Activated naive CD8-positive, alpha-beta T cell treated with anti-CD3 and anti-CD28 coated beads, Interleukin-2, amount 50 U/mL, for 24 hours (primary cell): ENCODE measurements around the gene BBS9.

Experiments
- ATAC-seq: fragments of 150-1000 bp; cut with Tn5 transposase; one replicate; pipeline ENCODE4 v1.10.0; 2021
- DNase-seq: peaks from one replicate; pipeline ENCODE4 v3.0.0; 2021
- H3K27ac Mint-ChIP-seq: one replicate; pipeline ENCODE4 v1.8.0; 2021; ENCODE audit warnings: mild to moderate bottlenecking, mixed read lengths
- H3K27me3 Mint-ChIP-seq: one replicate; pipeline ENCODE4 v1.8.0; 2021; ENCODE audit warnings: mixed read lengths
- H3K36me3 Mint-ChIP-seq: one replicate; pipeline ENCODE4 v1.8.0; 2021; ENCODE audit warnings: low read depth, mixed read lengths
- H3K4me1 Mint-ChIP-seq: one replicate; pipeline ENCODE4 v1.8.0; 2021; ENCODE audit warnings: mixed read lengths
- H3K4me3 Mint-ChIP-seq: one replicate; pipeline ENCODE4 v1.8.0; 2021; ENCODE audit warnings: mild to moderate bottlenecking, moderate library complexity, mixed read lengths
- H3K9me3 Mint-ChIP-seq: one replicate; pipeline ENCODE4 v1.8.0; 2021; ENCODE audit warnings: mixed read lengths

BBS9 gene

DNA sequence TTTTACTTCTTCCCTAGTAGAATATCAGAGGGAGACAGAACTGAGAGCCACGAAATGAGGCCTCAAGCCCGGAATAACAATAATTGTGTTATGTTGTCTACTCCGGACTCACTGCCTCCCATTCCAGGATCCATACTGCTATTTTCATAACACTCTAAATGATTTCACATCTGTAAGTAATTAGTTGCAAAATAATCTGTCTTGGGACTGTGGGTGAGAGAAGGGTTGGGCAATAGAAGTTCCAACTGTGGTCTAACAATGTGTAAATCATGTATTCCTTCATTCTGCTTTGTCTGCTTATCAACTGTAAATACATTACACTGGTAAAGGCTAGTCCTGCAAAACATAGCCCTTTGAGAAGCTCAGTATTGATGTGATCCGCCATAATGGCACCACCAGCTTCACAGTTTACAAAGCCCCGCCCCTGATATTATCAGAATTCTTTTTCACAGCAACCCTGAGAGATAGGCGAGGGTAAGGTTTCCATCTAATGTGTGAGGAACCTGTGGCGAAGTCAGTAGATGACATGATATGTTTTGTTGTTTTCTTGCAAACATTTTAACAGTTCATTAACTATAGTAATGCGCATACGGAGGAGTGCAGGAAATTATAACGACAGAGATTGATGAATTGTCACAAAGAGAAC is 510.3 kb downstream of the BBS9 start:
- Mint-ChIP-seq H3K27me3 (no peaks in the 10 kb centered on the region), H3K27ac (no peak overlapping the region), H3K4me3 (no peak overlapping the region), H3K36me3 (no peaks in the 10 kb centered on the region), H3K4me1 (no peaks in the 10 kb centered on the region), H3K9me3 (no peaks in the 10 kb centered on the region)
- DNase-seq (no peak), ATAC-seq (no peak)

DNA sequence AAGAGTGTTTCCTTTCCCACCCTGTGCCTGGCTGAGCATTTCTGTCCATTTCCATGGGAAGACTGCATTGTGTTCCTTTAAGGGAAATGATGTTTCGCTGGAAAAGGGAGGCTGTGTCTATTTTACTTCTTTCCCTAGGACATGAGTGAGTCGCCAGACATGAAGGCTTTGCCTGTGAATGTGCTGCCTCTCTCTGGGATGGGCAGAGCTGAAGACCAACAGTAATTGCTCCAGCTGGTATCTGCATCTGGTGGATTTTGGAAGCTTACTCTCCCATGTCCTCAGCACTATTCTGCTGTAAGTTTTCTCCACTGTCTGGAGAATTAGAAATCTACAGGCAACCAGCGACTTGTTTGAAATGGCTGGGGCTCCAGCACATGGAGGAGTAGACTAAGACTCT is 511.4 kb downstream of the BBS9 start:
- no peak overlapping the region for H3K4me3 Mint-ChIP-seq
- no peaks in the 10 kb centered on the region for H3K36me3 Mint-ChIP-seq
- H3K9me3 Mint-ChIP-seq = no peaks in the 10 kb centered on the region
- no peak for ATAC-seq
- no peaks in the 10 kb centered on the region for H3K4me1 Mint-ChIP-seq
- H3K27ac Mint-ChIP-seq = no peak overlapping the region
- DNase-seq = no peak
- H3K27me3 Mint-ChIP-seq = no peaks in the 10 kb centered on the region

DNA sequence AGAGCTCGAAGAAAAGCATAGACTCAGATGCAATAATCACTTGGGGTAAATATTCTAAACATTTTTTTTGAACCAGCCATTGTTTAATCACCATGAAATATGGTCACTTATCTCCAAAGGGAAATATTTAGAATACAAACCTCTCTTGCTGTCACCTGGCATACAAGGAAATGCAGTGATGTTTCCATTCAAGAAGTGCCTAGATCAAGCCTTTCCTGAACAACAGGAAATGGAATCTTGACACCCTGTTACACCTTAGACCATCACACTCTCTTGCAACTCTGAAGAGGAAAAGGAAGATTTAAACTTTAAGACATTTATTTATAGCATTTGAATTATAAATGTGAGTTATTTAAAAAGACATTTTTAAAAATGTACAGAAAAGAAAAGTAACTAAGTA is 512.9 kb downstream of the BBS9 start:
- Mint-ChIP-seq H3K9me3 (no peaks in the 10 kb centered on the region), H3K27me3 (no peaks in the 10 kb centered on the region), H3K4me3 (no peak overlapping the region), H3K36me3 (no peaks in the 10 kb centered on the region), H3K27ac (no peak overlapping the region), H3K4me1 (no peaks in the 10 kb centered on the region)
- DNase-seq (no peak), ATAC-seq (no peak)

DNA sequence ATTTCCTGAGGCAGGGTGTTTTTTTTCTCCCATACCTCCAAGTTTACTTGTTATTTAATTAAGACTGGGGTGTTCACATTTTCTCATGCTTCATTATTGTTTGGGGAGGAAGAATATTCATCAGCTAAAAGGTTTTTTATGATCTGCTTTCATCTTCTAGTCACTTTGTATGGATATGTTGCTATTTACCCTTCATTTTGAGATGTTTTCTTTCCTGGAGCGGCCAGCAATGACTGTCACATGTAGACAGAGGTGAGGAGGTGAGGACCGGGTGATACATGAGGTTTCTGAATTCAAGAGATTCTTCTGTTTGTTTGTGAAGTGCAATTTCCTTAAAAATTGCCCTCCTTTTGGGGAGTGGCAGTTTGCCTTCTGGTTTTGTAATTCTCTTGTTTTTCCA is 514.2 kb downstream of the BBS9 start:
- Mint-ChIP-seq H3K27me3 (no peaks in the 10 kb centered on the region), H3K9me3 (no peaks in the 10 kb centered on the region), H3K4me1 (no peaks in the 10 kb centered on the region), H3K27ac (no peak overlapping the region), H3K4me3 (no peak overlapping the region), H3K36me3 (no peaks in the 10 kb centered on the region)
- no peak for DNase-seq
- ATAC-seq = no peak

- Mint-ChIP-seq H3K27ac (no peak overlapping the region), H3K4me1 (no peaks in the 10 kb centered on the region), H3K9me3 (no peaks in the 10 kb centered on the region), H3K27me3 (no peaks in the 10 kb centered on the region), H3K4me3 (no peak overlapping the region), H3K36me3 (no peaks in the 10 kb centered on the region)
- ATAC-seq = no peak
- DNase-seq = no peak
Observed at GRCh38 chr7:33644489-33644888, 515.1 kb downstream of the BBS9 start.

DNA sequence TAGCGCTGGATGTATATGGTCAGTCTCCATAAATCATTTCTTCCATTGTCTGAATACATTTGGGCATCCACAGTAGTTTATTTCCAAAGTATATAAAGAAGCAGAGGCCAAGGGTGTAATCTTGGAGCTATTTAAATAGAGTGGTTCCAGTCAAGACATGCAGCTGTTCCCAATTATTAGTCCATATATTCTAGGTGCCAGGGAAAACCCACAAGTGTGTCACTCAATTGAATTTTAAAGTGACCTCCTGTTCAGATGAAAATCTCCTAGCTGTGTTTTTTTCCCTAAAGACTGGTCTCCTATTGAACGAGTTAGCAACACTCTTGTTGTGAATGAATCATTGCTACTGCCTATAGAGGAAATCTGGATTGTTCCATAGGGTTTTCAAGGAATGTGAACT is 515.7 kb downstream of the BBS9 start:
- H3K9me3 Mint-ChIP-seq = no peaks in the 10 kb centered on the region
- ATAC-seq (no peak), DNase-seq (no peak)
- H3K27ac Mint-ChIP-seq = no peak overlapping the region
- no peak overlapping the region for H3K4me3 Mint-ChIP-seq
- no peaks in the 10 kb centered on the region for H3K27me3 Mint-ChIP-seq
- no peaks in the 10 kb centered on the region for H3K36me3 Mint-ChIP-seq
- no peaks in the 10 kb centered on the region for H3K4me1 Mint-ChIP-seq

DNA sequence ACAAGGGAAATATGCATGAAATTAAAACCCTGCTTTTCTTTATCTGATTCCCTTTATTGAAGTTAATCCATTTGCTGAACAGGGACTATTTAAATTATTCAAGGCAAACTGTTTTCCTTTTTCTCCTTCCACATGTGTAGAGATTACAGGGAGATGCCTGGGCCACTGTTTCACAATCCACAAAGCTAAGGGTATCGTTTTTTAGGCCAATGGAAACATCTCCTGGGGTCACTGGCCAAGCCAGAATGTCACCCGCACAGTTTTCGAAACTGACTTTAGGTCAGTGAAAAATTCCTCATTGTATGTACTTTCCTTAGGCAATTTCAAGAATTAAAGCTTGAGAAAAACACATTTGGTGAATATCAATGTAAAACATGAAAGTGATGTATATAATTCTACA is 516.8 kb downstream of the BBS9 start:
- Mint-ChIP-seq H3K9me3 (no peaks in the 10 kb centered on the region), H3K4me1 (no peaks in the 10 kb centered on the region), H3K27ac (no peak overlapping the region), H3K27me3 (no peaks in the 10 kb centered on the region), H3K4me3 (no peak overlapping the region), H3K36me3 (no peaks in the 10 kb centered on the region)
- no peak for DNase-seq
- no peak for ATAC-seq

- no peaks in the 10 kb centered on the region for H3K36me3 Mint-ChIP-seq
Observed at GRCh38 chr7:33646891-33647391, 517.6 kb downstream of the BBS9 start.

DNA sequence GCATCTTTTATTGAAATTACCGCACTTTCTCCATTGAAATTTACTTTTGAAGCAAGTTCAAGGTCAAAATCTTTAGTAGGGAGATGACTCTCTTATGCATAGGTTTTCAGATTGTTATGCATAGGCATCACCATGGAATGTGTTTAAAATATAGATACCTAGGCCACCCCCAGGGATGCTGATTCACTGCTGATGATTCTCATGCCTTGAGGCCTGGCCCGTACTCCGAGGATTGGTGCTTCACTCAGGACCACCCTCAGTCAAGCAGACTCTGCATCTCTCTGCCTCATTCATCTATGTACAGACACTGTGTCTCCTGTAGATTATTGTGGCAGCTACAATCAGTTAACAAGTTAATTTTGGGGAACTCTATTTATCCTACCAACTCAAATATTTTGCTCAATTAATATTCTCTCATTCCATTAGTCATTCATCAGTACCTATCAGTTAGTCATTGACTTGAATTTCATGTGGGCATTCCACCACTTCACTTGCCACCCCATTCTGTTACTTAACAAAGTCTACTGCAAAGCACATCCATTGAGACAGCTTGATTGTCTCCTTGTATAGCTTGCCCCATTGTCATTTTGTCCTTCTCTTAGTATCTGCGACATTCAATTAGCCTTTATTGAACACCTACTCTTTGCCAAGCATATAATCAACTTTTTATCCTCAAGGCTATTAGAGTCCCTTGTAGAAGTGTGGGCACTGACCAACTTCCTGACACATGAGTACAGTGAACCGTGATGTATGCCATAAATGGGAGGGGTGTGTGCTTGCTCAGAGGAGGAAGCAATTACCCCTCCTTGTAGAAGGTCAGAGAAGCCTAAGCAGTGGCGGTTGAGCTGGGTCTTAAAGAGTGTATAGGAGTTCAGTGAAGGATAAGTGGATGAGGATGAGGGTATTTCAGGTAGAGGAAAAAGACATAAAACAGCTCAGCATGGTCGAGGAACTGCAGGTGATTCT is 520.4 kb downstream of the BBS9 start:
- H3K4me1 Mint-ChIP-seq = no peaks in the 10 kb centered on the region
- H3K9me3 Mint-ChIP-seq = no peaks in the 10 kb centered on the region
- H3K4me3 Mint-ChIP-seq = no peak overlapping the region
- H3K27me3 Mint-ChIP-seq = no peaks in the 10 kb centered on the region
- DNase-seq (no peak), ATAC-seq (no peak)
- H3K36me3 Mint-ChIP-seq = no peaks in the 10 kb centered on the region
- H3K27ac Mint-ChIP-seq = no peak overlapping the region

More at GRCh38 chr7:33646891-33647391, 517.6 kb downstream of the BBS9 start:
- ATAC-seq = no peak
- no peaks in the 10 kb centered on the region for H3K27me3 Mint-ChIP-seq
- H3K9me3 Mint-ChIP-seq = no peaks in the 10 kb centered on the region
- H3K4me1 Mint-ChIP-seq = no peaks in the 10 kb centered on the region
- H3K27ac Mint-ChIP-seq = no peak overlapping the region
- no peak for DNase-seq
- no peak overlapping the region for H3K4me3 Mint-ChIP-seq

DNA sequence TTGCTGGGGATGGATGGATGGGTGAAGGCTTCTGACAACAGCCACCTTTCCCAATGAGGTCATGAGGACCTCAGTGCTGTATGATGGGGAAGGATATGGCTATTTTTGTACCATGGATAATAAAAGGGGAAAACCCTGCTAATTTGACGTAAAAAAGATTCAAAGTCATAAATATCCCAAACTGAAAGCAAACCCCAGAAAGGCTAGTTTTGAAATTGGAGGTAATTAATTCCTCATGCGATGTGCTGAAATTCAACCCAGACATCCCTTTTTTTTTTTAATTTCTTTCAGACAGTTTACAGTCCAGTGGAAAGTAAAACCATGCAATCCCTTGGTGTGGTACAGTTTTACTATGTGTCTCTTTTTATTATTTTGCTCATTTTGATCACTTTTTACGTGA is 521.5 kb downstream of the BBS9 start:
- Mint-ChIP-seq H3K4me3 (no peak overlapping the region), H3K36me3 (no peaks in the 10 kb centered on the region), H3K9me3 (no peaks in the 10 kb centered on the region), H3K27me3 (no peaks in the 10 kb centered on the region), H3K27ac (no peak overlapping the region), H3K4me1 (no peaks in the 10 kb centered on the region)
- no peak for ATAC-seq
- no peak for DNase-seq

DNA sequence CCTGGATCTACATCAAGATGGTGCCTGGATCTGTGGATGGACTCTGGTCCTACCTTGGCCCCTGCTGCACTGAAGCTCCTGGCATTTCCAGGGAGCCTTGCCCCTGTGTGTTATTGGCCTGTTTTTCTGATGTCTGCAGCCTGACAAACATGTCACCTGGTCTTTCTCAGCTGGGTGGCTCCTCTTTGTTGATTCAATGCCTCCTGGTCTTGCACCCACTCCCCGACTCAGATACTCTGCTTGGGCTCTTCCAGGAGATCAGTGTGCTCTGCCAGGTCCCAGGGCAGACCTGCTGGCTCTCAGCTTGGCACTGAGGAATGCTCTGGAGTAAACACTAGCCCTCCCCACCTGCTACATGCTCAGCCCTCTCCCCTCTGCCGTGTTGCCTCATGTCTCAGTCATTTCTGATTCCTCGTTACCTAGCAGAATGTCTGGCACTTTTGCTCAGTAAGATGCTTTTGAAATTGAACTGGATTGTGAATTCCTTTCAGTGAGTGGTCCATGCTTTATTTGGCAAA is 522.7 kb downstream of the BBS9 start:
- Mint-ChIP-seq H3K4me1 (no peaks in the 10 kb centered on the region), H3K27me3 (no peaks in the 10 kb centered on the region), H3K27ac (no peak overlapping the region), H3K36me3 (no peaks in the 10 kb centered on the region), H3K9me3 (no peaks in the 10 kb centered on the region), H3K4me3 (no peak overlapping the region)
- DNase-seq (no peak), ATAC-seq (no peak)

- Mint-ChIP-seq H3K4me1 (no peaks in the 10 kb centered on the region), H3K9me3 (no peaks in the 10 kb centered on the region), H3K36me3 (no peaks in the 10 kb centered on the region), H3K27me3 (no peaks in the 10 kb centered on the region), H3K27ac (no peak overlapping the region), H3K4me3 (no peak overlapping the region)
- ATAC-seq (no peak), DNase-seq (no peak)
Observed at GRCh38 chr7:33654676-33655075, 525.3 kb downstream of the BBS9 start.
